HepG2 (cell line): ENCODE measurements around the gene DPYD. TPM values are rescaled to one million over a fixed set of nuclear protein-coding genes. Genes with fewer than 3 reads are reported as not detected.

Source experiments
- ATAC-seq: fragments of 200-7000 bp; cut with Tn5 transposase; 3 replicates; pipeline ENCODE4 v1.9.1; 2020; ENCODE audit warnings: mild to moderate bottlenecking, moderate library complexity
- BruUV-seq: library from RNA; stranded (reverse); fragments of 400-500 nt; replicated peaks from 2 replicates; lab custom pipeline; 2021; lab: Mats Ljungman, UMichigan
- CTCF ChIA-PET: fragments of 300-600 bp; formaldehyde crosslinking; extraction: SDS; loops from one replicate; lab custom pipeline; 2021; ENCODE audit warnings: low total read pairs, inconsistent platforms, low intra/inter-chr PET ratio; lab: Yijun Ruan, JAX
- POLR2A ChIA-PET: fragments of 350-600 bp; sonication (Branson Sonifier 250); formaldehyde crosslinking; loops from one replicate; lab custom pipeline; 2020; ENCODE audit warnings: antibody characterized with exemption, inconsistent platforms; lab: Yijun Ruan, JAX
- DNase-seq: peaks from one replicate; pipeline ENCODE4 v3.0.0-alpha.2; 2015; ENCODE audit warnings: low spot score
- FAIRE-seq: peaks from 3 replicates; lab custom pipeline; 2011; peaks lifted over from hg19 to GRCh38; lab: Jason Lieb, UNC
- H2AFZ ChIP-seq: one replicate; pipeline ENCODE4 v1.6.1; 2011; ENCODE audit warnings: low read length, inconsistent platforms
- H3K27ac ChIP-seq: fragments of 300-600 bp; 3 replicates; pipeline ENCODE4 v1.8.0; 2011; ENCODE audit warnings: mixed run types, mild to moderate bottlenecking, mixed read lengths, low read length, inconsistent platforms; ENCODE audit not compliant: insufficient read depth; ENCODE audit errors: extremely low read length
- H3K27me3 ChIP-seq, 2 experiments: fragments of 200-600 bp in 1 of 2; 2 replicates in 1 of 2; 3 replicates in 1 of 2; pipeline versions ENCODE4 v1.6.0 to v1.8.0; 2011; ENCODE audit warnings: low read length in 2 of 2, mild to moderate bottlenecking in 2 of 2, moderate library complexity in 2 of 2, inconsistent platforms in 1 of 2; ENCODE audit not compliant: insufficient read depth in 2 of 2, control insufficient read depth in 1 of 2
- H3K36me3 ChIP-seq, 2 experiments: fragments of 200-600 bp in 1 of 2; replicated peaks in 1 of 2; 2 replicates in 1 of 2; 3 replicates in 1 of 2; pipeline versions ENCODE4 v1.5.1 to v1.8.0; 2011; ENCODE audit warnings: low read length in 2 of 2, inconsistent platforms in 1 of 2; ENCODE audit not compliant: insufficient read depth in 2 of 2, control insufficient read depth in 1 of 2
- H3K4me1 ChIP-seq: 2 replicates; pipeline ENCODE4 v1.5.1; 2012; ENCODE audit warnings: low read length, inconsistent platforms; ENCODE audit not compliant: insufficient read depth
- H3K4me2 ChIP-seq: 2 replicates; pipeline ENCODE4 v1.6.0; 2011; ENCODE audit warnings: low read depth, low read length, inconsistent platforms
- H3K4me3 ChIP-seq, 3 experiments: fragments of 200-600 bp in 1 of 3; sonication (generic), shearing (Covaris generic) in 1 of 3; replicated peaks in 1 of 3; 2 replicates each; pipeline ENCODE4 v1.5.1; 2011 to 2016; ENCODE audit warnings: low read length in 3 of 3, inconsistent platforms in 2 of 3, low read depth in 2 of 3, mild to moderate bottlenecking in 2 of 3, control low read depth in 1 of 3, mixed read lengths in 1 of 3; ENCODE audit not compliant: insufficient read depth in 1 of 3
- H3K79me2 ChIP-seq: one replicate; pipeline ENCODE4 v1.6.1; 2011; ENCODE audit warnings: low read length, inconsistent platforms; ENCODE audit not compliant: insufficient read depth
- H3K9ac ChIP-seq: 2 replicates; pipeline ENCODE4 v1.6.0; 2011; ENCODE audit warnings: mild to moderate bottlenecking, low read depth, low read length, inconsistent platforms; ENCODE audit not compliant: insufficient read depth
- H3K9me3 ChIP-seq: 2 replicates; pipeline ENCODE4 v1.5.1; 2012; ENCODE audit warnings: mild to moderate bottlenecking, low read length
- H4K20me1 ChIP-seq: 2 replicates; pipeline ENCODE4 v1.6.0; 2011; ENCODE audit warnings: inconsistent platforms, mild to moderate bottlenecking, low read length, moderate library complexity; ENCODE audit not compliant: insufficient read depth
- ASH2L ChIP-seq: fragments of 300-600, 200-600 bp; sonication (generic); IDR thresholded peaks from 2 replicates; pipeline ENCODE4 v1.7.0; 2017; ENCODE audit warnings: low read depth, mild to moderate bottlenecking, moderate library complexity, mixed read lengths, low read length; ENCODE audit not compliant: insufficient read length
- ZKSCAN1 ChIP-seq: fragments of 150-350 bp; IDR thresholded peaks from 2 replicates; pipeline ENCODE4 v1.6.1; 2014; ENCODE audit warnings: low read length
- ZNF512 ChIP-seq: sonication (generic); formaldehyde crosslinking; IDR thresholded peaks from 2 replicates; pipeline ENCODE4 v1.4.0; 2020; ENCODE audit warnings: mild to moderate bottlenecking, missing genetic modification reagents
- ZNF773 ChIP-seq: sonication (generic); formaldehyde crosslinking; IDR thresholded peaks from 2 replicates; pipeline ENCODE4 v1.4.0; 2020; ENCODE audit warnings: missing genetic modification reagents, borderline replicate concordance
- ZSCAN30 ChIP-seq: sonication (generic); formaldehyde crosslinking; IDR thresholded peaks from 2 replicates; pipeline ENCODE4 v1.5.0; 2020; ENCODE audit warnings: mild to moderate bottlenecking, missing genetic modification reagents
- WGBS: methylation state at CpG from one replicate; pipeline ENCODE4 v1.1.6; 2017; ENCODE audit warnings: low lambda C conversion rate; 5-methylcytosine and 5-hydroxymethylcytosine counted together
- in situ Hi-C: cut with HindIII; loops from 2 replicates; pipeline ENCODE4 v1.10.0; 2017; ENCODE audit warnings: low pct_unique_long_range_greater_than_20kb; ENCODE audit not compliant: extremely low pct_ligation_motif_present
- intact Hi-C: fragments of 100-400 bp; cut with micrococcal nuclease; formaldehyde crosslinking; loops from one replicate; pipeline ENCODE4 v1.10.0; 2022; ENCODE audit not compliant: unreplicated experiment
- polyA plus RNA-seq, 8 experiments: library from polyadenylated mRNA; depleted of rRNA in 3 of 8; stranded (reverse) in 7 of 8; unstranded in 1 of 8; fragments of >200 nt; fragmentation: Illumina TruSeq in 4 of 8; extraction: Trizol in 4 of 8; gene quantifications; 2 replicates each; pipeline versions ENCODE4 v1.2.1 to v1.2.3, GENCODE V29; 2011 to 2016; ENCODE audit warnings: low read depth in 4 of 8, missing spikeins in 1 of 8, mixed read lengths in 1 of 8; ENCODE audit not compliant: insufficient read depth in 1 of 8
- total RNA-seq, 5 experiments: library from RNA; depleted of rRNA; stranded (reverse); fragments of >200 nt; fragmentation: Illumina TruSeq; extraction: Trizol; gene quantifications; 2 replicates each; pipeline ENCODE4 v1.2.3, GENCODE V29; 2016; ENCODE audit warnings: low read depth in 1 of 5
- TF ChIP-seq, protein P1 (sequence below): sonication (generic); formaldehyde crosslinking; IDR thresholded peaks from 2 replicates; pipeline ENCODE4 v1.4.0; 2020; ENCODE audit warnings: missing genetic modification reagents, borderline replicate concordance

Gene DPYD
- total and polyA plus RNA-seq, 2 of the 13 experiments (the other 11 are each of a cell fraction or from before 2014, with no cell fraction given) = 1.3 to 3.4 TPM

DNA sequence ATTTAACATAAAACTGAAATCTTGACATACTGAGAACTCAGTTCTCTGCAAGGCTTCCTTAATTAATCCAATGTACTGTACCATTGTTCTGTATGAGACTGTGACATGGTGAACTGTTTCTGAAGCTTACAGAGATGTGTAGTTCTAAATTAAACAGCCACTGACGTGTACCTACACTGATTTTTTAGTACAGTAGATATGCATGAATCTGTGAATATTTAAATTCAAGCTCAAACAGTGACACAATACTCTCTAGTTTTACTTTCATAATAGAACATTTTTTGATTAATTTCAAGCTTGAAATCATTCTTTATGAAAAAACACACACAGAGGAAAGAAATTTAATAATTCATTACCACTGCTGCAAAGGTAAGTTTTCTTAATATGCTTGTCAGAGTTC, 621.9 kb downstream of the DPYD start:
- Histone ChIP-seq H3K36me3 (no peaks in the 10 kb centered on the region), H3K9ac (no peak overlapping the region), H2AFZ (no peak overlapping the region), H3K4me2 (no peak overlapping the region), H3K4me1 (no peaks in the 10 kb centered on the region), H4K20me1 (no peaks in the 10 kb centered on the region), H3K4me3 (no peak overlapping the region), H3K9me3 (peaks cover 18% of the 10 kb centered on the region), H3K27me3 (no peaks in the 10 kb centered on the region), H3K79me2 (no peaks in the 10 kb centered on the region), H3K27ac (no peak overlapping the region)
- intact Hi-C loops (no loop called here), in situ Hi-C loops (no loop called here)
- CTCF ChIA-PET = no interaction called here
- TF ChIP-seq ZKSCAN1 = no peak
- 36% methylated on average over 1 of the region's 1 CpG for WGBS
- FAIRE-seq (no peak), ATAC-seq (no peak), DNase-seq (no peak)
- BruUV-seq = no TSS peak
- POLR2A ChIA-PET = no interaction called here

DNA sequence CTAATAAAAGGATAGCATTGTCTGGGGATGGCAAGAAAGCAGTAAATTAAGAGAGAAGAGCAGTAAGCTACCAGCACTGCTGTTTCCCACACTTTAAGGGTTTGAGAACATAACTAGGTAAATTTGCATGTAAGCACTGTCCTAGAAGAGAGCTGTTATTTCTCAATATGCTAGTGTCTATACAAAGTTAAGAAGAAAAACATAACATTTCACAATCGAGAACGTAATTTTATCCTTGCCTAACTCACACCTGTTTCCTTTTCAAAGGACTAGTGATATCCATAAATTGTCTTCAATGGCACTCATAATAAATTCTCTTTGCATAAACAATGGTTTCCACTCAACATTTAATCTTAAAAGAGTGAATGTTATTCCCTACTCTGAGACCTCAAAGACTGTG, 623.2 kb downstream of the DPYD start:
- POLR2A ChIA-PET = no interaction called here
- intact Hi-C loops (no loop called here), in situ Hi-C loops (no loop called here)
- Histone ChIP-seq H3K79me2 (no peaks in the 10 kb centered on the region), H3K4me1 (no peaks in the 10 kb centered on the region), H3K4me2 (no peak overlapping the region), H2AFZ (no peak overlapping the region), H3K9me3 (peaks cover 20% of the 10 kb centered on the region)
- no peak for FAIRE-seq
- 27% methylated on average over 2 of the region's 2 CpGs for WGBS
- no peak for DNase-seq
- no TSS peak for BruUV-seq
- CTCF ChIA-PET = no interaction called here
- TF ChIP-seq, protein P1, sequence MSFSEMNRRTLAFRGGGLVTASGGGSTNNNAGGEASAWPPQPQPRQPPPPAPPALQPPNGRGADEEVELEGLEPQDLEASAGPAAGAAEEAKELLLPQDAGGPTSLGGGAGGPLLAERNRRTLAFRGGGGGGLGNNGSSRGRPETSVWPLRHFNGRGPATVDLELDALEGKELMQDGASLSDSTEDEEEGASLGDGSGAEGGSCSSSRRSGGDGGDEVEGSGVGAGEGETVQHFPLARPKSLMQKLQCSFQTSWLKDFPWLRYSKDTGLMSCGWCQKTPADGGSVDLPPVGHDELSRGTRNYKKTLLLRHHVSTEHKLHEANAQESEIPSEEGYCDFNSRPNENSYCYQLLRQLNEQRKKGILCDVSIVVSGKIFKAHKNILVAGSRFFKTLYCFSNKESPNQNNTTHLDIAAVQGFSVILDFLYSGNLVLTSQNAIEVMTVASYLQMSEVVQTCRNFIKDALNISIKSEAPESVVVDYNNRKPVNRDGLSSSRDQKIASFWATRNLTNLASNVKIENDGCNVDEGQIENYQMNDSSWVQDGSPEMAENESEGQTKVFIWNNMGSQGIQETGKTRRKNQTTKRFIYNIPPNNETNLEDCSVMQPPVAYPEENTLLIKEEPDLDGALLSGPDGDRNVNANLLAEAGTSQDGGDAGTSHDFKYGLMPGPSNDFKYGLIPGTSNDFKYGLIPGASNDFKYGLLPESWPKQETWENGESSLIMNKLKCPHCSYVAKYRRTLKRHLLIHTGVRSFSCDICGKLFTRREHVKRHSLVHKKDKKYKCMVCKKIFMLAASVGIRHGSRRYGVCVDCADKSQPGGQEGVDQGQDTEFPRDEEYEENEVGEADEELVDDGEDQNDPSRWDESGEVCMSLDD = no peak
- TF ChIP-seq ZNF773 (CRISPR knock-in tag) (no peak), ASH2L (no peak), ZSCAN30 (CRISPR knock-in tag) (no peak), ZNF512 (CRISPR knock-in tag) (no peak)
- TF ChIP-seq, all 625 proteins: peak for 0
- H3K27me3 ChIP-seq = no peaks in the 10 kb centered on the region
- H3K27ac ChIP-seq = no peak overlapping the region
- no peak for ATAC-seq
- no peaks in the 10 kb centered on the region for H3K36me3 ChIP-seq
- H3K4me3 ChIP-seq = no peak overlapping the region
- no peak overlapping the region for H3K9ac ChIP-seq
- no peaks in the 10 kb centered on the region for H4K20me1 ChIP-seq
